Prostate gland (tissue), 2 donors: Measurements from ENCODE around the gene DGAT2.

Source experiments
- CTCF ChIP-seq, 4 experiments: fragments of 200-600 bp in 2 of 4; fragments of 450-650 bp in 2 of 4; sonication (generic) in 2 of 4; IDR thresholded peaks; 1 replicate in 3 of 4; 2 replicates in 1 of 4; pipeline ENCODE4 v1.5.1; 2016 to 2019; ENCODE audit warnings: antibody characterized with exemption in 4 of 4, mild to moderate bottlenecking in 2 of 4, moderate library complexity in 2 of 4
- POLR2A ChIP-seq: fragments of 450-650 bp; IDR thresholded peaks from one replicate; pipeline ENCODE4 v1.6.1; 2016; ENCODE audit warnings: antibody characterized with exemption, mild to moderate bottlenecking
- POLR2AphosphoS5 ChIP-seq: sonication (generic); formaldehyde crosslinking; IDR thresholded peaks from one replicate; pipeline ENCODE4 v1.6.1; 2017; ENCODE audit warnings: antibody characterized with exemption

- TF ChIP-seq POLR2AphosphoS5 (no peak), CTCF (IDR thresholded peaks at IDR 0.05) (no peak), POLR2A (no peak)
These were observed 10.4 kb downstream of the DGAT2 start for GRCh38 chr11:75778962-75779361.
